WERI-Rb-1 (cell line): ENCODE measurements around the gene SPTLC2.

Source experiments
- DNase-seq: peaks from one replicate; pipeline ENCODE4 v3.0.0-alpha.2; 2020
- H3K27ac ChIP-seq: fragments of 250-450 bp; sonication (Bioruptor Pico); 2 replicates; pipeline ENCODE4 v1.5.1; 2020; ENCODE audit warnings: mild to moderate bottlenecking, moderate library complexity
- H3K27me3 ChIP-seq: fragments of 250-450 bp; sonication (Bioruptor Pico); 2 replicates; pipeline ENCODE4 v1.5.1; 2021; ENCODE audit warnings: mild to moderate bottlenecking, low read depth, moderate library complexity; ENCODE audit not compliant: insufficient read depth, severe bottlenecking
- H3K36me3 ChIP-seq: fragments of 250-450 bp; sonication (Bioruptor Pico); 2 replicates; pipeline ENCODE4 v1.5.1; 2020; ENCODE audit warnings: mild to moderate bottlenecking, moderate library complexity
- H3K4me3 ChIP-seq: 2 replicates; pipeline ENCODE4 v1.5.1; 2011; ENCODE audit warnings: low read depth, mild to moderate bottlenecking, control low read depth, low read length
- H3K9me3 ChIP-seq: fragments of 250-450 bp; sonication (Bioruptor Pico); 2 replicates; pipeline ENCODE4 v1.5.1; 2021; ENCODE audit warnings: mild to moderate bottlenecking, moderate library complexity; ENCODE audit not compliant: severe bottlenecking
- CTCF ChIP-seq: IDR thresholded peaks from 2 replicates; pipeline ENCODE4 v1.5.1; 2011; ENCODE audit warnings: low read depth, mild to moderate bottlenecking, control low read depth, inconsistent platforms, low read length

The SPTLC2 gene

GRCh38 chr14:77508876-77509275 lies 107.6 kb downstream of the SPTLC2 start:
- no peaks in the 10 kb centered on the region for H3K27me3 ChIP-seq
- no peak overlapping the region for H3K27ac ChIP-seq
- H3K9me3 ChIP-seq, result no peaks in the 10 kb centered on the region
- H3K36me3 ChIP-seq, result no peaks in the 10 kb centered on the region; the same call in 1 of the 2 replicates
- no peak overlapping the region for H3K4me3 ChIP-seq
- DNase-seq, result no peak
- no peak for TF ChIP-seq CTCF

GRCh38 chr14:77508249-77508648 lies 108.2 kb downstream of the SPTLC2 start:
- Histone ChIP-seq H3K27me3 (no peaks in the 10 kb centered on the region), H3K9me3 (no peaks in the 10 kb centered on the region), H3K4me3 (no peak overlapping the region), H3K36me3 (no peaks in the 10 kb centered on the region; the same call in 1 of the 2 replicates), H3K27ac (no peak overlapping the region)
- DNase-seq, result no peak
- TF ChIP-seq CTCF, result no peak

- no peak overlapping the region for H3K4me3 ChIP-seq
- no peaks in the 10 kb centered on the region; the same call in 1 of the 2 replicates for H3K36me3 ChIP-seq
- DNase-seq, result no peak
- TF ChIP-seq CTCF, result no peak
- H3K27me3 ChIP-seq, result no peaks in the 10 kb centered on the region
- H3K27ac ChIP-seq, result no peak overlapping the region
- H3K9me3 ChIP-seq, result no peaks in the 10 kb centered on the region
Observed at GRCh38 chr14:77507762-77508161, 108.7 kb downstream of the SPTLC2 start.

- Histone ChIP-seq H3K36me3 (no peaks in the 10 kb centered on the region), H3K27ac (no peak overlapping the region)
Observed at GRCh38 chr14:77505031-77505430, 111.4 kb downstream of the SPTLC2 start.

GRCh38 chr14:77503138-77503537 lies 113.3 kb downstream of the SPTLC2 start:
- H3K4me3 ChIP-seq, result no peak overlapping the region

More at GRCh38 chr14:77505031-77505430, 111.4 kb downstream of the SPTLC2 start:
- no peak overlapping the region for H3K4me3 ChIP-seq
- H3K9me3 ChIP-seq, result no peaks in the 10 kb centered on the region
- DNase-seq, result no peak
- H3K27me3 ChIP-seq, result no peaks in the 10 kb centered on the region
- no peak for TF ChIP-seq CTCF

More at GRCh38 chr14:77503138-77503537, 113.3 kb downstream of the SPTLC2 start:
- Histone ChIP-seq H3K27ac (no peak overlapping the region), H3K27me3 (peaks cover 11% of the 10 kb centered on the region), H3K9me3 (no peaks in the 10 kb centered on the region), H3K36me3 (no peaks in the 10 kb centered on the region)
- DNase-seq, result no peak
- TF ChIP-seq CTCF, result no peak
